ENCODE results near the gene PAPOLG. TPM values are rescaled to one million over a fixed set of nuclear protein-coding genes. Genes with fewer than 3 reads are reported as not detected.

The PAPOLG gene
- total RNA-seq, 2 experiments from 2014 or later: 14.1 to 16.1 TPM

DNA sequence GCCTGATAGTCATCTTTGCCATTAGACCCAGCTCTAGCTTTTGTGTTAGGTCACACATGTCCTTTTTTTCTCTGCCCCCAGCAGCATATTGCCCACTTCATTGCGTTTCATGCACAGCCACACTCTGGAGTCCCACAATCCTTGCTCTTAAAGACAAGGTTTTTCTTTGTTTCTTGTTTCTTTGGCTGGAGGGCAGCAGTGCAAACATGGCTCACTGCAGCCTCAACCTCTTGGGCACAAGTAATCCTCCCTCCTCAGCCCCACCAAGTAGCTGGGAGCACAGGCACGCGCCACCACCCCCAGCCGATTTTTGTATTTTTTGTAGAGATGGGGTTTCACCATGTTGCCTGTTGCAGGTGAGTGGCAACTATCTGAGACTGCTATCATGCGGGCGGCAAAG lies 16.9 kb upstream of the PAPOLG start:
- intact Hi-C loops (cut with micrococcal nuclease): no loop called here
- H3K27me3 Mint-ChIP-seq (ENCODE audit: low read depth): peaks cover 19% of the 10 kb centered on the region
- CTCF ChIA-PET: no interaction called here
- H3K9me3 Mint-ChIP-seq: no peaks in the 10 kb centered on the region
- no peaks in the 10 kb centered on the region for H3K36me3 Mint-ChIP-seq (ENCODE audit: low read depth)
- DNase-seq: no peak
- no peak overlapping the region for H3K4me3 Mint-ChIP-seq
- peaks cover 4% of the 10 kb centered on the region for H3K4me1 Mint-ChIP-seq (ENCODE audit: low read depth)
- H3K27ac Mint-ChIP-seq: no peak overlapping the region

DNA sequence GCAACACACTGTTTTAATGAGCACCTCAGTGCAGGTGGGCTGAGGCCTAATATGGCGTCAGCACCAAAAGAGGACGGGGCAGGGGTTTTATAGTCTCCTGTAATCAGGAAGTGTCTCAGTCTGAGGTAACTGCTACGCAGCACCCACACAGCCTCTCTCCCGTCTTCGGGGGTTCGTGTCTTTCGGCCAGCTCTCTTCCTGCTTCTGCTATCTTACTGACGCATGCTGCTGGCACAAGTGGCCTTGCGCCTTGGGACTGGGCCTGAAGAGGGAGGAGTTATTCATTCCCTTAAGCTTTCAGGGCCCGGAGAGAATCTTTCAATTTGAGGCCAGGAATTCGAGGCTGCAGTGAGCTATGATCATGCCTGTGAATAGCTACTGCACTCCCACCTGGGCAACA lies 14.5 kb upstream of the PAPOLG start:
- CTCF ChIA-PET: interaction anchor here (1.1 kb wide), 1 partner anchor 67 kb away, joined by 4 read pairs; no protein-coding TSS in a partner anchor
- intact Hi-C loops (cut with micrococcal nuclease): no loop called here
- H3K9me3 Mint-ChIP-seq: no peaks in the 10 kb centered on the region
- no peak overlapping the region for H3K27ac Mint-ChIP-seq
- H3K4me3 Mint-ChIP-seq: no peak overlapping the region
- H3K36me3 Mint-ChIP-seq (ENCODE audit: low read depth): no peaks in the 10 kb centered on the region
- H3K4me1 Mint-ChIP-seq (ENCODE audit: low read depth): peaks cover 12% of the 10 kb centered on the region
- peaks cover 6% of the 10 kb centered on the region for H3K27me3 Mint-ChIP-seq (ENCODE audit: low read depth)
- DNase-seq: no peak

DNA sequence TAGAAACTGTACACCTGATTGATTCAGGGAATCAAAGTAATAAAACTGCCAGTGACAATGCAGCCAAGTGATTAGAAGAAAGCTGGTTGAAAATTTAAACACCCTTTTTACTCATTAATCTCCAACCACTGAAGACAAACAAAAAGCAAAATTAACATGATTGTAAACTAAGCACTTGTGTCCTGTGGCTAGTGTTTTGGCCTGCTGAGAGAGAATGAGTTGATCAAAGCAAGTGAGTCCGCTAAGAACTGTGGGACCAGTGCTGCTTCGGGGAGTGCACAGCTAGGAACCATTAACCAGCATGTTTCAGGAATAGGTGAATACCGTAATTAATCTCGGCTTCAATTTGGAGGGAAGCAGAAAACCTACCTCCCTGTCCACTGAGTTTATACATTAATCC lies 13.6 kb upstream of the PAPOLG start:
- H3K27me3 Mint-ChIP-seq (ENCODE audit: low read depth): peaks cover 6% of the 10 kb centered on the region
- no peaks in the 10 kb centered on the region for H3K9me3 Mint-ChIP-seq
- peaks cover 12% of the 10 kb centered on the region for H3K4me1 Mint-ChIP-seq (ENCODE audit: low read depth)
- H3K36me3 Mint-ChIP-seq (ENCODE audit: low read depth): no peaks in the 10 kb centered on the region
- CTCF ChIA-PET: no interaction called here
- no peak overlapping the region for H3K27ac Mint-ChIP-seq
- no peak for DNase-seq
- intact Hi-C loops (cut with micrococcal nuclease): no loop called here
- H3K4me3 Mint-ChIP-seq: no peak overlapping the region

DNA sequence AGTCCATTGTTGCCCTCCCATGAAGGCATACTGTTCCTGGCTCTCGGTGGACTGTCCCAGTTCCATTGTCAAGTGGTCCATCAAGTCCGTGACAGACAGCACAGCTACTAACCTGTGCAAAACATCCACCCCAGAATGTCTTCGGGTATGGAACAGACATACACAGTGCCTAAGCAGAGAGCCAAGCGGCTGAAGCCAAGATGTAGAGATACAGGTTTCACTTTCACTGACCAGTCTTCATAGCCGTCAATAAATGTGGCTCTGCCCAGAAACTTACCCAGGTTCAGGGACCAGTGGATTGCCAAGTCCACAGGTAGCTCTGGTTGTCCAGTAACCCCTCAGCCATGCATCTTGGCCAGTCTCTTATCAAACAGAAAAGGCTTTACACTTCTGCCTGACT lies 10.7 kb upstream of the PAPOLG start:
- Mint-ChIP-seq H3K4me1 (ENCODE audit: low read depth) (peaks cover 12% of the 10 kb centered on the region), H3K36me3 (ENCODE audit: low read depth) (no peaks in the 10 kb centered on the region), H3K27ac (no peak overlapping the region), H3K4me3 (no peak overlapping the region), H3K9me3 (no peaks in the 10 kb centered on the region), H3K27me3 (ENCODE audit: low read depth) (no peaks in the 10 kb centered on the region)
- CTCF ChIA-PET: no interaction called here
- DNase-seq: no peak
- intact Hi-C loops (cut with micrococcal nuclease): no loop called here

DNA sequence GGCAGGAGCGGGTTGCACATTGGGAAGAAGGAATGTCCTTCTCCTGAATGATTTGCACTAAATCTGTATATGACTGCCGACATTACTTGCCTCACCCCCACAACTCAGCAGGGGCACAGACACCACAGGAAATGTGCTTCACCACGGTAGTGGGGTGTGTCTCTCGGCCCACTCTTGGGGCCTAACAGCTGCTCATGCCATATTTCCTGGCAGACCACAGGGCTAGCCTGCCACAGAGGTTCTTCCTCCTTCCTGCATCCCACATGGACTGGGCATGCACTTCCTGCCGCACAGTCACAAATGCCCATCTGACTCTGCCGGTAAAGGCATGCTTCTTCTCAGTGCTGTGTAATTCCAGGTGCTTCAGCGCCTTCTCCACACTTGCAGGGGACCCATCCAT lies 10.3 kb upstream of the PAPOLG start:
- Mint-ChIP-seq H3K9me3 (no peaks in the 10 kb centered on the region), H3K4me3 (no peak overlapping the region), H3K36me3 (ENCODE audit: low read depth) (no peaks in the 10 kb centered on the region), H3K27ac (no peak overlapping the region), H3K4me1 (ENCODE audit: low read depth) (peaks cover 12% of the 10 kb centered on the region), H3K27me3 (ENCODE audit: low read depth) (no peaks in the 10 kb centered on the region)
- no peak for DNase-seq
- intact Hi-C loops (cut with micrococcal nuclease): no loop called here
- CTCF ChIA-PET: no interaction called here

DNA sequence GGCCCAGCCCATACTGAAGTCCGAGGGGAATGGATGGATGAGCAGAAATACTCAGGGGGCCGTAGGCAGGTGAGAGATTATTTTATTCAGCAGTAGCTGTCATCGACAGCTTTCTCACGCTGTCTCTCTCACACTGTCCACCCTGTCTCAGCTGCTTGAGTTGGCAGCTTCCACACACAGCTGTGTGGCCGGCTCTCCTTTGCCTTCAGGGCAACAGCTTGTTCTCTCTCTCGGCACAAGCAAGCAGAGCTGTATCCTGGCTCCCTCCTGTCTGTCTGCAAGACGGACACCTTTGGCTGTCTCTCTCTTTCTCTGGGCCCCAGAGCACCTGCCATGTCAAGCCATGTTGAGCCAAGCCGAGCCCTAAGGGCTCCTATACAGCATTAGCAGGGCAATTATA lies 9.8 kb upstream of the PAPOLG start:
- Mint-ChIP-seq H3K36me3 (ENCODE audit: low read depth) (no peaks in the 10 kb centered on the region), H3K9me3 (no peaks in the 10 kb centered on the region), H3K27ac (no peak overlapping the region), H3K27me3 (ENCODE audit: low read depth) (no peaks in the 10 kb centered on the region), H3K4me3 (no peak overlapping the region), H3K4me1 (ENCODE audit: low read depth) (peaks cover 12% of the 10 kb centered on the region)
- CTCF ChIA-PET: no interaction called here
- intact Hi-C loops (cut with micrococcal nuclease): no loop called here
- DNase-seq: no peak

DNA sequence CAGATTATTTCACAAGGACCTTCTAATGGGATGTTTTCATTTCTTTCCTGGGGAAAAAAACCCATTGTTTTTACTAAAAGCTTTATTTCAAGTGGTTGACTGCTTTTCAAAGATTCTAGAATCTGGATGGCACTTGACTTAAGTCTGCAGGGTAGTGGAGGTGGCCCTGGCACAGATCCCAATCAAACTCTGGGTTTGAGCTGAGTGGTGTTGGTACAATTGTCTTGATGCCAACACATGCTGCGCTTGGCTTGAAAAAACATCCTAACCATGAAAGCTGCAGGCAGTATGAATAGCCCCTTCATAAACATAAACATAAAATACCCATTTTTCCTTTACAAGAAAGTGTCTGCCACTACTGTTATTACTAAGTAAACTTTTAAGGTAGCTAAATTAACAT lies 3.6 kb downstream of the PAPOLG start:
- Mint-ChIP-seq H3K27me3 (ENCODE audit: low read depth) (no peaks in the 10 kb centered on the region), H3K36me3 (ENCODE audit: low read depth) (peaks cover 29% of the 10 kb centered on the region), H3K4me3 (no peak overlapping the region), H3K27ac (no peak overlapping the region), H3K4me1 (ENCODE audit: low read depth) (peaks cover 47% of the 10 kb centered on the region), H3K9me3 (no peaks in the 10 kb centered on the region)
- CTCF ChIA-PET: interaction anchor here (0.8 to 1.2 kb wide), 2 partner anchors 14 to 239 kb away, joined by 3 read pairs; no protein-coding TSS in a partner anchor
- intact Hi-C loops (cut with micrococcal nuclease): loop anchor here (5.0 kb wide), 2 partner anchors 202 to 1093 kb away; partner anchors contain the start of gene FAM161A
- no peak for DNase-seq

DNA sequence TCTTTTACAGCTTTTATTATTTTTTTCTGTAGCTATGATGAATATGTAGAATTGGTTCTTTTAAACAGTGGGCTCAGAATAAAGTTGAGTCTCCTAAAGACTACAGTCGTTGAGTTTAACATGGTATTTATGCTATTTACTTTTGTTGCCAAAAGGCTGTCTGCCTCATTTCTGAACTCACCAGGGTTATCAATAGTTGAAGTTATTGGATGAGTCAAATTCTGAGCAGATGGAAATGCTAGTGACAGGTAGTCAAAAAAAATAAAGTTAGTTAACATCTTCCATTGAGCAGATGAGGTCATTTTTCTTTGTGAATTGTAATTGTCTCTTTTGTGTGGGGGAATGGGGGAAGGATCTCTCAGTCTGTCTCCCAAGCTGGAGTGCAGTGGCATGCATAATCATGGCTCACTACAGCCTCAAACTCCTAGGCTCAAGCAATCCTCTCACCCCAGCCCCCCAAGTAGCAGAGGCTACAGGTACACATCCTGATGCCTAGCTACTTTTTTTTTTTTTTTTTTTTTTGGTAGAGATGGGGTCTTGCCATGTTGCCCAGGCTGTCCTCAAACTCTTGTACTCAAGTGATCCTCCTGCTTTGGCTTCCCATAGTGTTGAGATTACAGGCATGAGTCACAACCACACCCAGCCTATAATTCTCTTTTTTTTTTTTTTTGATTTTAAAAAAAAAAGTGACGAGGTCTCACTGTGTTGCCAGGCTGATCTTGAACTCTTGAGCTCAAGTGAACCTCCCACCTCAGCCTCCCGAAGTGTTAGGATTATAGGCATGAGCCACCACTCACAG lies 8.9 kb downstream of the PAPOLG start:
- intact Hi-C loops (cut with micrococcal nuclease): no loop called here
- Mint-ChIP-seq H3K27ac (no peak overlapping the region), H3K27me3 (ENCODE audit: low read depth) (no peaks in the 10 kb centered on the region), H3K9me3 (no peaks in the 10 kb centered on the region), H3K36me3 (ENCODE audit: low read depth) (peaks cover 48% of the 10 kb centered on the region), H3K4me1 (ENCODE audit: low read depth) (peaks cover 39% of the 10 kb centered on the region), H3K4me3 (no peak overlapping the region)
- CTCF ChIA-PET: interaction anchor here (0.6 to 1.8 kb wide), 4 partner anchors 11 to 234 kb away, joined by 3 to 5 read pairs (median 4); no protein-coding TSS in a partner anchor
- no peak for DNase-seq

DNA sequence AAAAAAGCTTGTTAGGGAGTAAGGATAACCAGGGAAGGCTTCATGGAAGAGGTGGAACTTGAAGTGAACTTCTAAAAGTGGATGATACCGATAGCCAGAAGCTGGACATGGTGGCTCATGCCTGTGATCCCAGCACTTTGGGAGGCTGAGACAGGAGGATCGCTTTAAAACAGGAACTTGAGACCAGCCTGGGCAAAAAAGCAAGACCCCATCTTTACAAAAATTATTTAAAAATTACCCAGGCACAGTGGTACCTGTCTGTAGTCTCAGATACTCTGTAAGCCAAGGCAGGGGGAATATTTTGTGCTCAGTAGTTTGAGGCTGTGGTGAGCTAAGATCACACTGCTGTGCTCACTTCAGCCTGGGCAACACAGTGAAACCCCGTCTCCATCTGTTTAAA lies 10.2 kb downstream of the PAPOLG start:
- peaks cover 29% of the 10 kb centered on the region for H3K4me1 Mint-ChIP-seq (ENCODE audit: low read depth)
- intact Hi-C loops (cut with micrococcal nuclease): no loop called here
- DNase-seq: no peak
- H3K27ac Mint-ChIP-seq: no peak overlapping the region
- CTCF ChIA-PET: interaction anchor here (0.6 to 1.7 kb wide), 4 partner anchors 12 to 233 kb away, joined by 3 read pairs; no protein-coding TSS in a partner anchor
- no peaks in the 10 kb centered on the region for H3K27me3 Mint-ChIP-seq (ENCODE audit: low read depth)
- no peak overlapping the region for H3K4me3 Mint-ChIP-seq
- H3K9me3 Mint-ChIP-seq: no peaks in the 10 kb centered on the region
- H3K36me3 Mint-ChIP-seq (ENCODE audit: low read depth): peaks cover 46% of the 10 kb centered on the region

DNA sequence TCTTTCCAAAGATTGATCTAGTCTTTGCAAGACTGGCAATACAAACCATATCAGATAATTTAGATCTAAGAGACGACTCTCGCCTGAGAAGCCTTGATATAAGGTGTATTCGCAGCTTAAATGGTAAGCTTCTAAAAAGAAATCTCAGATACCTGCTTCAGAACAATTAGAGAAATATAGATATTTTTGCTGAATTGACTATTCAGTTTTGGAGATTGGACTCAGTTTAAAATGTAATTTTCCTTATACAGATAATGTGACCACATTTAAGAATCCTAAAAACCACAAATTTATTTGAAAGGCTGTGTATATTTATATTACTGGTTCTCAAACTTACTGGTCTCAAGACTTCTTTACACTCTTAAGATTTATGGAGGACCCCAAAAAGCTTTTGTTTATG lies 15.4 kb downstream of the PAPOLG start:
- Mint-ChIP-seq H3K27me3 (ENCODE audit: low read depth) (no peaks in the 10 kb centered on the region), H3K36me3 (ENCODE audit: low read depth) (peaks cover 31% of the 10 kb centered on the region), H3K27ac (no peak overlapping the region), H3K9me3 (no peaks in the 10 kb centered on the region), H3K4me3 (no peak overlapping the region), H3K4me1 (ENCODE audit: low read depth) (peaks cover 12% of the 10 kb centered on the region)
- DNase-seq: no peak
- intact Hi-C loops (cut with micrococcal nuclease): no loop called here
- CTCF ChIA-PET: interaction anchor here (0.6 to 1.1 kb wide), 3 partner anchors 10 to 746 kb away, joined by 3 read pairs; no protein-coding TSS in a partner anchor

DNA sequence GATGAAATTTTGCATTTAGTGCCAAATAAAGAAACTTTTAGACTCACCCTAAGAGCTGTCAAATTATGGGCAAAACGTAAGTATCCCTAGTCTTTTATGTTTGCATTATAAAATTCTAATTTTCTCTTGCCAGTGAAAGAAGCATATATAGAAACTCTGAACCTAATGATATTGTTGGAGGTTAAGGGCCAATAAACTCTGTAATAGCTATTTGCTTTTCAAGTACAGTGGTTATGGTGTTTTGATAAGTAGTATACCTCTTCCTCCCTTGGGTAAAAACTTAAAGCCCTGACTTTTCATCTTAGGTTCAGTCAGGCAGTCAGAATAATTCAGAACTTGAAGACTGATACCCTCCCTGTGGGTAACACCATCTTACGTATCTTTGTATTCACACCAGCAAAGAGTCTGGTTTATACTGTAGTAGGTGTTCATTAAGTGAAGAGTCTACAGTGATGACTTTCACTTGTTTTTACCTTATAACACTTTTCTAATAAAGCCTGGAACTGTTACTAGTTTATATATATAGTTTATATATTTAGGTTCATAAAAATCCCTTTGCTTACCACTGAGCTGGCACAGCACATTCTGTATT lies 19.1 kb downstream of the PAPOLG start:
- Mint-ChIP-seq H3K9me3 (no peaks in the 10 kb centered on the region), H3K36me3 (ENCODE audit: low read depth) (peaks cover 20% of the 10 kb centered on the region), H3K4me3 (no peak overlapping the region), H3K27me3 (ENCODE audit: low read depth) (no peaks in the 10 kb centered on the region), H3K27ac (no peak overlapping the region), H3K4me1 (ENCODE audit: low read depth) (no peaks in the 10 kb centered on the region)
- CTCF ChIA-PET: no interaction called here
- DNase-seq: no peak
- intact Hi-C loops (cut with micrococcal nuclease): no loop called here

DNA sequence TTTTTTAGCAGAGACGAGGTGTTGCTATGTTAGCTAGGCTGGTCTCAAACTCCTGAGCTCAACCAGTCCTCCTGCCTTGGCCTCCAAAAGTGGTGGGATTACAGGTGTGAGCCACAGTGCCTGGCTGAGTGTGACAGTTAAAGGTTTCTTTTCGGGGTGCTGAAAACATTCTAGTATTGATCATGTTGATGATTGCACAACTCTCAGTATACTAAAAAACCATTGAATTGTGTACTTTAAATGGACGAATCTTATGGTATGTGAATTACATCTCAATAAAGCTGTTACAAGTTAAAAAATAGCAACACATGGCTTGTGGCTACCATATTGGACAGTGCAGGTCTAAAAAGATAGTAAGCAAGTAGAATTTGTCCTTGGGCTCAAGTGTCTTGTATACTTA lies 22.3 kb downstream of the PAPOLG start:
- CTCF ChIA-PET: interaction anchor here (1.1 kb wide), 2 partner anchors 12 to 71 kb away, joined by 3 to 4 read pairs; no protein-coding TSS in a partner anchor
- intact Hi-C loops (cut with micrococcal nuclease): no loop called here
- no peak for DNase-seq
- Mint-ChIP-seq H3K4me1 (ENCODE audit: low read depth) (no peaks in the 10 kb centered on the region), H3K27ac (no peak overlapping the region), H3K27me3 (ENCODE audit: low read depth) (no peaks in the 10 kb centered on the region), H3K4me3 (no peak overlapping the region), H3K9me3 (no peaks in the 10 kb centered on the region), H3K36me3 (ENCODE audit: low read depth) (peaks cover 16% of the 10 kb centered on the region)

DNA sequence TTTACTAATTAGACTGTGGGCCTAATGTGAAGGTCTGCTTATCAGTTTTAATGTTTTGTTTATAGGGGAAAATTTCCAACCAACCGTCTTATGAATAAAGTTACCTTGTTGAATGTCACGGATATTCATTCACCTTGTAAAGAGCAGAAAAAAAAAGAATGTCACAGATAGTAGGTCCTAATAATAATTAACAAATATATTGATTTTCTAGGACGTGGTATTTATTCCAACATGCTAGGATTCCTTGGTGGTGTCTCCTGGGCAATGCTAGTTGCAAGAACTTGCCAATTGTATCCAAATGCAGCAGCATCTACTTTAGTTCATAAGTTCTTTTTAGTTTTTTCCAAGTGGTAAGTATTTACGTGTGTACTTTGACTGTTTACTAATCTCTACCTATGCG lies 23.4 kb downstream of the PAPOLG start:
- Mint-ChIP-seq H3K9me3 (no peaks in the 10 kb centered on the region), H3K36me3 (ENCODE audit: low read depth) (peaks cover 20% of the 10 kb centered on the region), H3K4me3 (no peak overlapping the region), H3K4me1 (ENCODE audit: low read depth) (no peaks in the 10 kb centered on the region), H3K27ac (no peak overlapping the region), H3K27me3 (ENCODE audit: low read depth) (no peaks in the 10 kb centered on the region)
- CTCF ChIA-PET: interaction anchor here (0.7 to 1.1 kb wide), 3 partner anchors 72 to 575 kb away, joined by 4 read pairs; no protein-coding TSS in a partner anchor
- DNase-seq: no peak
- intact Hi-C loops (cut with micrococcal nuclease): no loop called here
